ENCODE results near the gene MPC2.

The MPC2 gene

DNA sequence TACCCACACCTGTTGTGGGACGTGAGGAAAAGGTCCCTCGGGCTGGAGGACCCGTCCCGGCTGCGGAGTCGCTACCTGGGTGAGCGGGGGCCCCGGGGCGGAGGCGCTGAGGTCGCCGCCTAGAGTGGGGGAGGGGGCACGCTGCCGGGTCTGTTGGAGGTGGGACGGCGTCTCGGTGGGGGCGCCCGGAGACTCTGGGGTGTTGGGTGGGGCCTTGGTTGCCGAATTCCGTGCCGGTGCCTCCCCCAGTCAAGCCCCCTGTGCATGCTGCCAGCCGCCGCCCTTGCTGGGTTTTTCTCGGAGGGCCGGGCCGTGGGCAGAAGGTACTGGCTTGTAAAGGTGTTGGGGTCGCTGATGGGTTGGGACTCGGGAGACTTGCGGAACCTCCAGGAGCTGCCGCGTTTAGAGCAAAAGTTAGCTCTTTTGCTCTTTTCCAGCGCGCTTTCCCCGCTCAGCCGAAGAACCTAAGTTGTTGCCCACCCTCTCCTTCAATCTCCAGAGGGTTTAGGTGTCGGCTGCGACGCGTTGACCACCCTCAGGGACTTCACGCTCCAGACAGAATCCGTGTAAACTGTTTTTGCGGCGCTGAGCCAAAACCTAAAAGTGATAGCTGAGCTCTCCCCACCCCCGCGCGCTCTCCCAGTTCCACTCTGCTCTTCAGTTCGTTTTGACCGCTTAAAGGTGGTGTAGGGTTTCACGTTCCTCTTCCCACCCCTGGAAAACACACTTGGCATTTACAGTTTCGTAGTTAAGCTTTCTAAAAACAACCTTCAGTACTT lies at the start of gene MPC2:
TSS of gene MPC2 (minus strand) at position 143 of the 779 bp plus-strand sequence. CDS start 1,231 bp downstream, outside the sequence.
- peak within 1 kb of the TSS; percentile 90 for H3K4me3 ChIP-seq (ENCODE audit: low read depth, low read length)

DNA sequence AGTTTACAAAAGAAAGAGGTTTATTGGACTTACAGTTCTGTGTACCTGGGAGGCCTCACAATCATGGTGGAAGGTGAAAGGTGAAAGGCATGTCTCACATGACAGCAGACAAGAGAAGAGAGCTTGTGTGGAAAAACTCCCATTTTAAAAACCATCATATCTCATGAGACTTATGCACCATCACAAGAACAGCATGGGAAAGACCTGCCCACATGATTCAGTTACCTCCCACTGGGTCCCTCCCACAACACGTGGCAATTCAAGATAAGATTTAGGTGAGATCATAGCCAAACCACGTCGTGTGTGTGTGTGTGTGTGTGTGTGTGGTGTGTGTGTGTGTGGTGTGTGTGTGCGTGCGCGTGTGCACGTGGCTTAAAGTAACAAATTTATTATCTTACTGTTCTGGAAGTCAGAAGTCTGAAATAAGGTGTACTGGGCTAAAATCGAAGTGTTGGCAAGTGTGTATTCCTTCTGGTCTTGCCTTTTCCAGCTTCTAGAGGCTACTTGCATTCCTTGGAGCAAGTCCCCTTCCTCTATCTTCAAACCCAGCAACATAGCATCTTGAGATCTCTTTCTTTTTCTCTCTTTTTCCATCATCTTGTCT lies 48.1 kb upstream of the MPC2 start:
- H3K4me3 ChIP-seq (ENCODE audit: low read depth, low read length): no peak overlapping the region

DNA sequence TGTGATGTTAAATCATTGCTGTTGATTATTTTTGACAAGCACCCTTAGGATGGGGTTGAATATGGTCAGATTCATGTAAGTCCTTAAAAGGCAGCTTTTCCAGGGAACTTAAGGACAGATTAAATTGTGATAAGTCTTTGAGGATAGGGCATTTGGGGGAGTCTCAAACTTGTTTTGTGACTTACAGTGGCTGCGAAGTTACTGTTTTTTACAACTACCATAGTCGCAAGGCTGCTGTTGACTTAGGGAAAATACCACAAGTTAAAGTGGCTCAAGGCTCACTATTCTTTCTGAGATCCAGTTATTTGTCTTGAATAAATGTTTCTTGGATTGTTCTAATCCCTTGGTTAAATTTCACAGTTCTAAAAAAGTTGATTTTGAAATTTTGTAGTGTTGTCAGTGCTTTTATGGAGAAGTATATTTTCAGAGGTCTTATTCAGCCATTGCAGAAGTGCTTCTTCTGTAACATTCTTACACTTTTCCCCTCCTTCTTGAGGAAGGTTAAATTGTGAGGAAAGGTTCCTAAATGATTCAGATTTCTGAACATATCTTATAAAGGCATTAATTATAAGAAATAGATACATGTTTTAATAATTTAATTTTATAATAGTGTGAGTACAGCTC lies 47.0 kb upstream of the MPC2 start:
- H3K4me3 ChIP-seq (ENCODE audit: low read depth, low read length): no peak overlapping the region

DNA sequence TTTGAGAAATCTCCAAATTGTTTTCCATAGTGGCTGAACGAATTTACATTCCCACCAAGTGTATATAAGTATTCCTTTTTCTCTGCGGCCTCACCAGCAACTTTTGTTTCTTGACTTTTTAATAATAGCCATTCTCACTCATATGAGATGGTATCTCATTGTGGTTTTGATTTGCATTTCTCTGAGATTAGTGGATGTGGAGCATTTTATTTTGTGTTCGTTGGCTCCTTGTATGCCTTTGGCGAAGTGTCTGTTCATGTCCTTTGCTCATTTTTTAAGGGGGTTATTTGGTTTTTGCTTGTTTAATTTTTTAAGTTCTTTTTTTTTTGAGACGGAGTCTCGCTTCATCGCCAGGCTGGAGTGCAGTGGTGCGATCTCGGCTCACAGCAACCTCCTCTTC lies 45.1 kb upstream of the MPC2 start:
- no peak overlapping the region for H3K4me3 ChIP-seq (ENCODE audit: low read depth, low read length)

DNA sequence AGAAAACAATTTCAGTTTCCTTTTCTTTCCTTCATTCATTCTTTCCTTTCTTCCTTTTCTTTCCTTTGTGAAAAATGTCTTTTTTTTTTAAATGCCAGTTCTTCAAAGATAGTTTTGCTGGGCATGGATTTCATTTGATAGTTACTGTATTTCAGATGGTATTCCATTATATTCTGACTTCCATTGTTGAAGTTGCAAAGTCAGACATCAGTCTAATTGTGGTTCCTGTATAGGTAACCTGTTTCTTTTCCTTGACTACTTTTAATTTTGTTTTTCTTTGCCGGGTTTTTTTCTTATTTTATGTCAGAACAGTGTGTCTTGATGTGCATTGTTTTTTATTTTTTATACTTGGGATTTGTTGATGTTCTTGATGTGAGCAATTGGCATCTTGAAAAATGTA lies 40.4 kb upstream of the MPC2 start:
- no peak overlapping the region for H3K4me3 ChIP-seq (ENCODE audit: low read depth, low read length)

DNA sequence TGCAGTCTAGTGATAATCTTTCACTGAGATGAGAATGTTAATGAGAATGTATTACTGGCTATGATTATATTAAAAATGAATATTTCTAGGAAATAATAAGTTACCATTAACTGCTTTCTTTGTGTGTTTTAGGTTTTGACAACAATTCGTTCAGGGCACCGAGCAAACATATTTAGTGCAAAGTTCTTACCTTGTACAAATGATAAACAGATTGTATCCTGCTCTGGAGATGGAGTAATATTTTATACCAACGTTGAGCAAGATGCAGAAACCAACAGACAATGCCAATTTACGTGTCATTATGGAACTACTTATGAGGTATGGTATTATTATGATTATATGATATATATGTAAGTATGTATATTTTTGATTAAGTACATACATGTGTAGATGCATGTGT lies 37.8 kb upstream of the MPC2 start:
- H3K4me3 ChIP-seq (ENCODE audit: low read depth, low read length): no peak overlapping the region

DNA sequence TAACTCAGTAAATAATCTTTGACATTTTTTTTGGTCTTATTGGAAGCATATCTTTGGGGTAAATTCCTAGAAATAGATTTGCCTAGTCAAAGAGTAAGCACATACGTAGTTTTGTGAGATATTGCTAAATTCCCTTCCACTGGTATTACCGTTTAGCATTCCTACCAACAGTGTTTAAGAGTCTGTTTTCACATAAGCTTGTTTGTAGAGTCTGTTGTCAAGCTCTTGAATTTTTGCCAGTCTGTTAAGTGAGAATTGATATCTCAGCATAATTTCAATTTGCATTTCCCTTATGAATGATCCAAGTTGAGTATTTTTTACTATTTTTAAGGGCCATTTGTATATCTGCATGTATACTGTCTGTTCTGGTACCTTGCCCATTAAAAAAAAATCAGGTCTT lies 37.0 kb upstream of the MPC2 start:
- H3K4me3 ChIP-seq (ENCODE audit: low read depth, low read length): no peak overlapping the region

DNA sequence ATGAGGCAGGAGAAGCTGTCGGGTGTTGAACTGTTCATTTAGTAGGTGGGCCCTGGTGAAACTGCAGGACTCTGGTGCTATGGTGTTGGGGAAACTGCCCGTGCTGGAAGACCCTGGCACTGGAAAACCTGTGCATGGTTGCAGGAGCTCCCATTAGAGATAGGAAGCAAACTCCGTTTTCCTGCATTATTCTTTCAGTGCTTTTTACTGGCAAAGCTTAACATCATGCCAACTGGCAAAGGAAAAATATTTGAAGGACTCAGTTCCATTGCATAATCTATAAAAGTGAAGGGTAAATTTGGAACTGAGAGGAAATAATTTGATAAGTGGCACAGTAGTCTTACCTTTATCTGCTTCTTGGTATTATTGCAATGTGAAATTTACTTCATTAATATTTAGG lies 31.7 kb upstream of the MPC2 start:
- no peak overlapping the region for H3K4me3 ChIP-seq (ENCODE audit: low read depth, low read length)

DNA sequence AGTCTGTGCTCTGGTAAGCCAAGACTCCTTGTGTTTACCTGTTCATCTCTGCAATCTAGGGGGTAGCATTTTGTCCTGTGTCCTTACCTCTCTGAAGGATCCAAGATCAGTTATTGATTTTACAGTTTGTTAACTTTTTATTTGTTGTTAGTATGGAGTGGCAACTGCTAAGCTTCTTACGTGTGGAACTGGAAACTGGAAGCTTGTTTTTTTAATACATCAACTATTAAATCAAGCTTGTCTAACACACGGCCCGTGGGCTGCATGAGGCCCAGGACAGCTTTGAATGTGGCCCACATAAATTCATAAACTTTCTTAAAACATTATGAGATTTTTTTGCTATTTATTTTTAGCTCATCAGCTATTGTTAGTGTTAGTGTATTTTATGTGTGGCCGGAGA lies 29.2 kb upstream of the MPC2 start:
- no peak overlapping the region for H3K4me3 ChIP-seq (ENCODE audit: low read depth, low read length)

DNA sequence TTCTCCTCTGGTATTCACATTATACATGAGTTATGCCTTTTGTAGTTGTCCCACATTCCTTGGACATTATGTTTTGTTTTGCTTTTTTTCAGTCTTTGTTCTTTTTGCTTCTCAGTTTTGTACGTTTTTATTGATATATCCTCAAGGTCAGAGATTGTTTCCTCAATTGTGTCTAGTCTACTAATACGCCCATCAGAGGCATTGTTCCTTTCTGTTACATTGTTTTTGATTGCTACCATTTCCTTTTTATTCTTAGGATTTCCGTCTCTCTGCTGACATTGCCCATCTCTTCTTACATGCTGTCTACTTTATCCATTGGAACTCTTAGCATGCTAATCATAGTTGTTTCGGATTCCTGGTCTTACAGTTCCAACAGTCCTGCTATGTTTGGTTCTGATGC lies 27.8 kb upstream of the MPC2 start:
- H3K4me3 ChIP-seq (ENCODE audit: low read depth, low read length): no peak overlapping the region

DNA sequence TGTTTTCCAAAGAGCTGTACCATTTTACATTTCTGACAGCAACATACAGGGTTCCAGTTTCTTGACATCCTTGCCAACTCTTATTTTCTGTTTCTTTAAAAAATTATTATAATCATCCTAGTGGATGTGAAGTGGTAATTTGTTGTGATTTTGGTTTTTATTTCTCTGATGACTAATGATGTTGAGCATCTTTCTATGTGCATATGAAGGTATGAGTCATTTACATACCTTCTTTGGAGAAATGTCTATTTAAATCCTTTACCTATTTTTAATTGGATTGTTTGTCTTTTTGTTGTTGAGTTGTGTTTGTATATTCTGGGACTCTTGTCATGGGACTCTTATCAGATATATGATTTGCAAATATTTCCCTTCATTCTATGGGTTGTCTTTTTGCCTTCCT lies 20.8 kb upstream of the MPC2 start:
- no peak overlapping the region for H3K4me3 ChIP-seq (ENCODE audit: low read depth, low read length)

DNA sequence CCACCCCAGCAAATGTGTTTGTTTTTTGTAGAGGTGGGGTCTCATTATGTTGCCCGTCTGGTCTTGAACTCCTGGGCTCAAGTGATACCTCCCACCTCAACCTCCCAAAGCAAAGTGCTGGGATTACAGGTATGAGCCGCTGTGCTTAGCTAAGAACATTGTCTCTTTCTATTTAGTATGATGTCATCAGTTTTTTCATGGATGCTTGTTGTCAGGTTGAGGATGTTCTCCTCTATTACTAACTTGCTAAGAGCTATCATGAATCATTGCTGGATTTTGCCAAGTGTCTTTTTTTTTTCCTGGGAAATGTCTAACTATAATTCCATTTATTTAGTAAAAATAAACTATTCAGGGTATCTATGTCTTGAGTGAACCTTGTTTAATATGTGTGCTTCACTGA lies 19.0 kb upstream of the MPC2 start:
- no peak overlapping the region for H3K4me3 ChIP-seq (ENCODE audit: low read depth, low read length)

DNA sequence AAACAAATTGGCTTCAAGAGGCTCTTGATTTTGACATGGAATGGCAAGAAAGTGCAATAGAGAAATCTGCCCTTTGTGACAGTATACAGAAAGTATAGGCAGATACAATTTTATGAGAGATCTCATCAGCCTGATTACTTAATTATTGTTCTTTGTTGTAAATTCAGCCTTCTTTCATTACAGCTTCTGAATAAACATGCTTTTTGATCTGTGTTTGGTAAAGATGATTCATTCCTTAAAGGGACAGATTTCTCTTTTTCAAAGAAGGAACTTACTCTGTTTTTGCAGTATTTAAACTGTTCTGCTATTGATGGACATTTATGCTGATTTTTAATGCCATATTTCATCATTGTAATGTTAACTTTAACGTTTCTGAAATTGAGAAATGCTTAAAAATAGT lies 13.7 kb upstream of the MPC2 start:
- no peak overlapping the region for H3K4me3 ChIP-seq (ENCODE audit: low read depth, low read length)

DNA sequence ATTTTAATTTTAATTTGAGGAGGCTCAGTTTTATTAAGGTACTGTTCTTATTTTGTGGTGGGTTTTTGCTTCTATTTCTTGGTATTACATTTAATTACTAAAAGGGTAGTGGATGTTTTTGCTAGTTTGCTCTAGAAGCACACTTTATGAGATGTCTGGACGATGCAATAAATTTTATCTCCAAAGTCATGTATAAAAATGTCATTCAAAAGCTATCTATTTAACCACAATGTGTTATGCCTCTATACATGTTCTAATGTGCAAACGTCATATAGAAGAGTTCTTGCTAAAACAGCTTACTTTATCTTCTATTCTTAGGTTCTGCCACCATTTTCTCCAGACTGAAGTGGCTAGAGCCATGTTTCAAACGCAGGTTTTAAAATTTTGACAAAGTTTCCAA lies 12.9 kb upstream of the MPC2 start:
- H3K4me3 ChIP-seq (ENCODE audit: low read depth, low read length): no peak overlapping the region

DNA sequence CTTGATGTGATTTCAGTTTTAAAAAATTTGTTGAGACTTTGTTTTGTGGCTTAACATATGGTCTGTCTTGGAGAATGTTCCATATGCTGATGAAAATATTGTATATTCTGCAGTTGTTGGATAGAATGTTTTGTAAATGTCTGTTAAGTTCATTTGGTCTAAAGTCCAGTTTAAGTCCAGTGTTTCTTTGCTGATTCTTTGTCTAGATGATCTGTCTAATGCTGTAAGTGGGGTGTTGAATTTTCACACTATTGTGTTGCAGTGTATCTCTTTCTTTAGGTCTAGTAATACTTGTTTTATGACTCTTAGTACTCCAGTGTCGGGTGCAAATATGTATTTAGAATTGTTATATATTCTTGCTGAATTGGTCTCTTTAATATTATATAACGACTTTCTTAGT lies 10.9 kb upstream of the MPC2 start:
- H3K4me3 ChIP-seq (ENCODE audit: low read depth, low read length): no peak overlapping the region

DNA sequence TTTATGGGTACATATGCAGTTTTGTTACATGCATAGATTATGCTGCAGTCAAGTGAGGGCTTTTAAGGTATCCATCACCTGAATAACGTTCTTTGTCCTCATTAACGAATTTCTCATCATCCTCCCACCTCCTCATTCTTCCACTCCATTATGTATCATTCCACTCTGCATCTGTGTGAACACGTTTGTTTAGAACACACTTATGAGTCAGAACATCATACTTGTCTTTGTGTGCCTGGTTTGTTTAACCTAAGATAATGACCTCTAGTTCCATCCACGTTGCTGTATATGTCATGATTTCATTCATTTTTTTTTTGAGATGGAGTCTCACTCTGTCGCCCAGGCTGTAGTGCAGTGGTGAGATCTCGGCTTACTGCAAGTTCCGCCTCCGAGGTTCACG lies 6.7 kb upstream of the MPC2 start:
- H3K4me3 ChIP-seq (ENCODE audit: low read depth, low read length): no peak overlapping the region

DNA sequence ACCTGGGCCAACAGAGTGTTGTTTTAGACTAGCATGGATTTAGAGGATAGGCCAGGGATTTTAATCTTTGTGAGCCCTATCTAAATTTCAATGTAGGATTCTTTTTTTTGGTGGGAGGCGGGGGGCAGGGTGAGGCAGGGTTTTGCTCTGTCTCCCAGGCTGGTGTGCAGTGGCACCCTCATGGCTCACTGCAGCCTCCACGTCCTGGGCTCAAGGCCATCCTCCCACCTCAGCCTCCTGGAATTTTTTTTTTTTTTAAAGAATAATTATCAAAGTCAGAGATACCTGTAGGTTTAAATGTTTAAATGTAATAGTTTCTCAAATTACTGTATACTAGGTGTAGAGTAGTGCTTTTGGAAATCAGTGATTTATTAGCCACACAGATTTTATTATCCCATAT lies 3.4 kb upstream of the MPC2 start:
- H3K4me3 ChIP-seq (ENCODE audit: low read depth, low read length): no peak overlapping the region

DNA sequence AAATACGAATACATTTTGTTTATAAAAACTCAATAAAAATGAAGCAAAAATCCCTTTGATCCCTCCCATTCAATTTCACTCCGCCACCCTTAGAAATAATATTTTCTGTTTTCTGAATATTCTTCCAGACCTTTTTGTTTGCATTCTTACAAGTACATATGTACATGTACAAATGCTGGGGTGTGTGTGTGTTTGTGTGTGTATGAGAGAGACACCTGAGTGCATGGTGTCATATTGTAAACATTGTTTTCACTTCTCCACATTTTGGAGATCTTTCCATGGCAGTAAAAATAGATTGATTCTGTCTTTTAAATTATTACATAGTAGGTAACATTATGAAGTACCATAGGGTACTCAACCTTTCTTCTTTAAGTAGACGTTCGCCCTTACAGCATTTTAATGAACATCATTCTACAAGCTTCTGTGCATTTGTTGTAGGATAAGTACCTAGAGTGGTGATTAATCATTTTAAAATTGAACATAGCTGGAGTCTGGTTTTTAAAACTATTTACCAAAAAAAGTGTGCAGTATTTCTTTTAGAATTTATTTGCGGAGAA lies 1.3 kb upstream of the MPC2 start:
- peak overlapping the region; percentile 90 for H3K4me3 ChIP-seq (ENCODE audit: low read depth, low read length)

DNA sequence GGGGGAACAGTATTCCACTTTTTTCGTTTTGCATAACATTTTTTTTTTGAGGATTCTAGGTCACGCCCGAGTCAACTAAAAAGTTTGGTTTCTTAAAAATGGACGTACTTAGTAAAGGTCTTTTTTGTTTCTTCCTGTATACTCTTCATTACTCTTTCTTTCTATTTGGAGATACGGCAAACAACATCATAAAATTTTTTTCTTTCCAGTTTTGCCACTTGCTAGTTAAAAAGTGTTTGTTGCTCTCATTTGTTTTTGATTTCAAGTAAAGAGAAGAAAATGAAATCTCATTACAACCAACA lies 788 bp upstream of the MPC2 start:
- peak overlapping the region; percentile 90 for H3K4me3 ChIP-seq (ENCODE audit: low read depth, low read length)

DNA sequence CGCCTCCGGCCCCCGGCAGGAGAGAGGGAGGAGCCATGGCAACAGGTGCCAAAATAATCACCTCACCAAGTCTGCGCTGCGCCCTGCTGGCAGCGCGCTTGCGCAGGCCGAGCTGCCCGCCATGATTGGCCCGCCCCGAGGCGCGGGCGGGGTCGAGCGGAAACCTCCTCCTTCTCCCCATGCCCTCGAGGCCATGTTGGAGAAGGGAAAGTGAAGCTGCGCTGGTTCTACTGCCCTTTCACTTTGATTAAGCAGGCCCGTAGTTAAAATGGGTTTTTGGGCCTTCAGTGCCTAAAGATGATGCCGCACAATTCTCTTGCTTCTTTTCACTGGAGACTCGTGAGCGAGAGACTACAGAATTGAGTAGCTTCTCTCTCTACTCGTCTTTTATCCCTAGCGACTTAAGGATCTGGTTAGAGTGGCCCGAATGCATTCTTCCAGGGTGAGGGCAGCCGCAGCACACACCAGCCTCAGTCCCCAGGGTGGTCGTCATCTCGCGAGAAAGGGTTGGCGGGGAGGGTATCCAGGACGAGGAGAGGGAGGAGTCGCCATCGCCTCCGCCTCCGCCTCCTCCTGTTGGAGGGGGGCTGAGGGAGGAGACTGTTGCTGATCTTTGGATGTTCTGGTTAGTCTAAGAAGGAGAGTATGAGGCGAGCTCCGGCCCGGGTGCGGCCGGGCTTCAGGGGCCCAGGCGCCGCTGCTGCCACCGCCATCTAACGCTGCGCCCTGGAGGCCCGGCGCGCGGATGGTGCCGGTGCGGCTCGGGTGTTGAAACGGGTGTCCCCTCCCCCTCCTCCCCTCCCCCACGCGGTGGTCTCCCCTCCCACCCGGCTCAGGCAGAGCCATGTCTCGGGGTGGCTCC lies 573 bp downstream of the MPC2 start, which contains the start of gene DCAF6:
TSS of gene DCAF6 (plus strand) at position 616 of the 862 bp plus-strand sequence. CDS start at position 845, 229 bp downstream.
- peak within 1 kb of the TSS; percentile 90 for H3K4me3 ChIP-seq (ENCODE audit: low read depth, low read length)

Data from iPS-11a (cell line).